BLaER1 treated with 17β-estradiol and CSF1 and Interleukin-3, amounts not matched to agents 10 nM and 100 nM (cell line): ENCODE results near the gene PHACTR4.
"Not testable (repeated sequence)": the region's sequence is repeated elsewhere in the genome, so short reads cannot be mapped to it uniquely, and the experiment has no call there.

Experiments
- H3K27ac ChIP-seq, 11 experiments: shearing (Covaris generic); formaldehyde crosslinking; 2 replicates each; pipeline ENCODE4 v1.8.1; 2022
- H3K27me3 ChIP-seq, 11 experiments: shearing (Covaris generic); formaldehyde crosslinking; 2 replicates each; pipeline ENCODE4 v1.8.1; 2022
- H3K36me3 ChIP-seq, 11 experiments: shearing (Covaris generic); formaldehyde crosslinking; 2 replicates each; pipeline ENCODE4 v1.8.1; 2022
- H3K4me1 ChIP-seq, 10 experiments: shearing (Covaris generic); formaldehyde crosslinking; 2 replicates each; pipeline ENCODE4 v1.8.1; 2022
- H3K4me2 ChIP-seq, 11 experiments: shearing (Covaris generic); formaldehyde crosslinking; 2 replicates each; pipeline ENCODE4 v1.8.1; 2022
- H3K4me3 ChIP-seq, 10 experiments: shearing (Covaris generic); formaldehyde crosslinking; 2 replicates each; pipeline ENCODE4 v1.8.1; 2022
- H3K9ac ChIP-seq, 11 experiments: shearing (Covaris generic); formaldehyde crosslinking; 2 replicates each; pipeline ENCODE4 v1.8.1; 2022
- H3K9me3 ChIP-seq, 11 experiments: shearing (Covaris generic); formaldehyde crosslinking; replicated peaks in 1 of 11; 2 replicates each; pipeline ENCODE4 v1.8.1; 2022
- H4K20me1 ChIP-seq, 11 experiments: shearing (Covaris generic); formaldehyde crosslinking; 2 replicates each; pipeline ENCODE4 v1.8.1; 2022
- Cebpa-rat ChIP-seq, 11 experiments: shearing (Covaris generic); IDR thresholded peaks; 2 replicates each; pipeline ENCODE4 v1.8.1; 2022

PHACTR4 gene

DNA sequence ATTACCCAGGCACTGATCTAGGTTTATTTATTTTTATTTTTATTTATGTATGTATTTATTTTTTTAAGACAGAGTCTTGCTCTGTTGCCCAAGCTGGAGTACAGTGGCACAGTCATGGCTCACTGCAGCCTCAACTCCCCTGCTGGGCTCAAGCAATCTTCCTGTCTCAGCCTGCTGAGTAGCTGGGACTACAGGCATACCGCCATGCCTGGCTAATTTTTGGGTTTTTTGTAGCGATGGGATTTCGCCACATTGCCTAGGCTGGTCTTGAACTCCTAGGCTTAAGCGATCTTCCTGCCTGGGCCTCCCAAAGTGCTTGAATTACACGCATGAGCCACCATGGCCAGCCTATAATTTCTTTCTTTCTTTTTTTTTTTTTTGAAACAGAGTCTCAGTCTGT is 9.4 kb downstream of the PHACTR4 start:
- Histone ChIP-seq H3K27me3 (no peaks in the 10 kb centered on the region), H4K20me1 (peaks cover 0 to 48% (median 10%) of the 10 kb centered on the region in 11 experiments; a peak in 12 of 22 replicates), H3K9ac (peak overlapping the region in 10 of 11 experiments; percentile 42 to 63 (median 52); a peak in 19 of 22 replicates), H3K27ac (peak overlapping the region; percentile 52 to 71 (median 65)), H3K4me2 (peak overlapping the region; percentile 37 to 95 (median 78)), H3K9me3 (peaks cover 11 to 29% (median 21%) of the 10 kb centered on the region in 11 experiments), H3K4me1 (peaks cover 21 to 44% (median 35%) of the 10 kb centered on the region in 10 experiments), H3K36me3 (peaks cover 0 to 57% (median 39%) of the 10 kb centered on the region in 11 experiments; a peak in 19 of 22 replicates), H3K4me3 (peak overlapping the region in 4 of 10 experiments; percentile 1 to 32 (median 24); a peak in 6 of 20 replicates)
- peak in 3 of 11 experiments; percentile 56 to 88 (median 71); a peak in 6 of 22 replicates for TF ChIP-seq Cebpa-rat (IDR thresholded peaks at IDR 0.05)

DNA sequence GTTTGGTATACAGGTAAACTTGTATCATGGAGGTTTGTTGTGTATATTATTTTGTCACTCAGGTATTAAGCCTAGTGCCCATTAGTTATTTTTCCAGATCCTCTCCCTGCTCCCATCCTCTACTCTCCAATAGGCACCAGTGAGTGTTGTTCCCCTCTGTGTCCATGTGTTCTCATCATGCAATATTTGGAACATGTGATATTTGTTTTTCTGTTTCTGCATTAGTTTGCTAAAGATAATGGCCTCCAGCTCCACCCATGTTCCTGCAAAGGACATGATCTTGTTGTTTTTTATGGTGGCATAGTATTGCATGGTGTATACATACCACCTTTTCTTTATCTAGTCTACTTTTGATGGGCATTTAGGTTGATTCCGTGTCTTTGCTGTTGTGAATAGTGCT is 10.9 kb downstream of the PHACTR4 start:
- Histone ChIP-seq H3K9ac (no peak overlapping the region), H3K4me3 (no peak overlapping the region), H3K9me3 (peaks cover 19 to 36% (median 28%) of the 10 kb centered on the region in 11 experiments), H3K27ac (no peak overlapping the region), H3K36me3 (peaks cover 0 to 60% (median 48%) of the 10 kb centered on the region in 11 experiments; a peak in 21 of 22 replicates), H3K4me2 (no peak overlapping the region), H3K4me1 (peaks cover 15 to 32% (median 25%) of the 10 kb centered on the region in 10 experiments), H3K27me3 (no peaks in the 10 kb centered on the region), H4K20me1 (peaks cover 0 to 62% (median 12%) of the 10 kb centered on the region in 11 experiments; a peak in 12 of 22 replicates)
- no peak for TF ChIP-seq Cebpa-rat (IDR thresholded peaks at IDR 0.05)

DNA sequence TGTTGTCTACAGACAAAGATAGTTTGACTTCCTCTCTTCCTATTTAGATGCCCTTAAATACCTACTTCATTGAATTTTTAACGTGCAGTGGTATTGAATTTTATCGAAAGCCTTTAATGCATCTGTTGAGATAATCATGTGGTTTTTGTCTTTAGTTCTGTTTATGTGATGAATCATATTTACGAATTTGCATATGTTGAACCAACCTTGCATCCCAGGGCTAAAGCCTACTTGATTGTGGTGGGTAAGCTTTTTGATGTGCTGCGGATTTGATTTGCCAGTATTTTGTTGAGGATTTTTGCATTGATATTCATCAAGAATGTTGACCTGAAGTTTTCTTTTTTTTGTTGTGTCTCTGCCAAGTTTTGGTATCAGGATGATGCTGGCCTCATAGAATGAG is 14.2 kb downstream of the PHACTR4 start:
- H3K9me3 ChIP-seq = peaks cover 19 to 45% (median 33%) of the 10 kb centered on the region in 11 experiments
- H3K9ac ChIP-seq, H3K27ac ChIP-seq, H3K4me2 ChIP-seq, H3K27me3 ChIP-seq, H3K4me3 ChIP-seq: not testable (repeated sequence)
- peaks cover 6 to 13% (median 7%) of the 10 kb centered on the region in 10 experiments for H3K4me1 ChIP-seq
- peaks cover 0 to 73% (median 23%) of the 10 kb centered on the region in 11 experiments; a peak in 14 of 22 replicates for H4K20me1 ChIP-seq
- H3K36me3 ChIP-seq = peaks cover 3 to 71% (median 59%) of the 10 kb centered on the region in 11 experiments; a peak in 21 of 22 replicates

DNA sequence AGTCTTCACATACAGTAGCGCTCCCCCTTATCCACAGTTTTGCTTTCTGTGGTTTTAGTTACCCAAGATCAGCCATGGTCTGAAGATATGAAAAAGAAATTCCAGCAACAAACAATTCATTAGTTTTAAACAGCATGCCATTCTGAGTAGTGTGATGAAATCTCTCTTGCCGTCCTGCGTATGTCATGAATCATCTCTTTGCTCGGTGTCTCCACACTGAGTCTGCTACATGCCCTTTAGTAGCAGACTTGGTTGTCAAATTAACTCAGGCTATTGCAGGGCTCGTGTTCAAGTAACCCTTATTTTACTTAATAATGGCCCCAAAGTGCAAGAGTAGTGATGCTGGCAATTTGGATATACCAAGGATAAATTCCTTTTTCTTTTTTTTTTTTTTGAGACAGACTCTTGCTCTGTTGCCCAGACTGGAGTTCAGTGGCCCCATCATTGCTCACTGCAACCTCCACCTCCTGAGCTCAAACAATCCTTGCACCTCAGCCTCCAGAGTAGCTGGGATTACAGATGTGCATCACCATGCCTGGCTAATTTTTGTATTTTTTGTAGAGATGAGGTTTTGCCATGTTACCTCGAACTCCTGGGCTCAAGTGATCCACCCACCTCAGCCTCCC is 22.6 kb downstream of the PHACTR4 start:
- H3K27ac ChIP-seq = no peak overlapping the region
- H4K20me1 ChIP-seq = peaks cover 0 to 84% (median 29%) of the 10 kb centered on the region in 11 experiments; a peak in 12 of 22 replicates
- peak overlapping the region in 4 of 11 experiments; percentile 7 to 41 (median 8); a peak in 3 of 22 replicates for H3K4me2 ChIP-seq

DNA sequence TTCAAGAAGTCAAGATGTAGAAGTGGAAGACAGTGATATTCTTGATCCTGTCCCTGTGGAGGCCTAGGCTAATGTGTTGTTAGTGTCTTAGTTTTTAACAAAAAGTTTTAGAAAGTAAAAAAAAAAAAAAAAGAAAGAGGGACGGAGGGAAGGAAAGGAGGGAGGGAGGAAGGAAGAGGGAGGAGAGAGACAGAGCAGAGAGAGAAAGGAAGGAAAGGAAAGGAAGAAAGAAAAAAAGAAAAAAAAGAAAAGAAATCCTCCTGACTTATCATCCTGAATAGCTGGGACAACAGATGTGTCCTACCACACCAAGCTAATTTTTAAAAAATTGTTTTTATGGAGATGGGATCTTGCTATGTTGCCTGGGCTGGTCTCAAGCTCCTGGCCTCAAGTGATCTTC is 24.6 kb downstream of the PHACTR4 start:
- H3K9me3 ChIP-seq = 0 out of 22 replicates have a peak, but pooled peaks cover 0 to 4% (median 0%) of the 10 kb centered on the region in 11 experiments
- peaks cover 6 to 34% (median 18%) of the 10 kb centered on the region in 10 experiments for H3K4me1 ChIP-seq
- no peak overlapping the region for H3K4me3 ChIP-seq
- peaks cover 0 to 92% (median 22%) of the 10 kb centered on the region in 11 experiments; a peak in 12 of 22 replicates for H4K20me1 ChIP-seq
- H3K27me3 ChIP-seq = no peaks in the 10 kb centered on the region
- H3K4me2 ChIP-seq = peak overlapping the region in 7 of 11 experiments; percentile 0 to 28 (median 6); a peak in 3 of 22 replicates
- H3K9ac ChIP-seq = no peak overlapping the region
- TF ChIP-seq Cebpa-rat (IDR thresholded peaks at IDR 0.05) = no peak
- H3K27ac ChIP-seq = no peak overlapping the region
- peaks cover 11 to 70% (median 41%) of the 10 kb centered on the region in 11 experiments for H3K36me3 ChIP-seq

More for the DNA sequence above, 22.6 kb downstream of the PHACTR4 start:
- peaks cover 6 to 34% (median 18%) of the 10 kb centered on the region in 10 experiments for H3K4me1 ChIP-seq
- no peak for TF ChIP-seq Cebpa-rat (IDR thresholded peaks at IDR 0.05)
- no peak overlapping the region for H3K4me3 ChIP-seq
- peaks cover 3 to 64% (median 31%) of the 10 kb centered on the region in 11 experiments; a peak in 17 of 22 replicates for H3K36me3 ChIP-seq
- H3K27me3 ChIP-seq = no peaks in the 10 kb centered on the region
- no peak overlapping the region for H3K9ac ChIP-seq
- H3K9me3 ChIP-seq = peaks cover 0 to 14% (median 0%) of the 10 kb centered on the region in 11 experiments; a peak in 4 of 22 replicates

DNA sequence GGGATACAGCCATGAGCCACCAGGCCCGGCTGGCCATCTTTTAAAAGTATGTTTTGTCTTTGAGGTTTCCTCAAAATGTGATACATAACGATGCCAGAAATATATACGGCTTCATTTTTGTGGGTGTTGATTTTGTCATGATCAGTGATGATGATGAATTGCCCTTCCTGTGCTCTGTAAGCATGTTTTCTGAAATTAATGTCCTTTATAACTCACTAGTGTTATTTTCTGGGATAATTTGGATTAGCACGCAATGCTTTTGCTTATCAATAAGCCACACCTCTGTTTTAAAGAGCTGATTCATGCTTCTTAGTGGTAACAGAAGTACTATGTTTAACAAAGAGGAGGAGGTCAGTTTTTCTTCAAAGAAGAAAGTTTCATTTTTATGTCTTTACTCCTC is 25.6 kb downstream of the PHACTR4 start:
- no peak overlapping the region for H3K4me3 ChIP-seq
- TF ChIP-seq Cebpa-rat (IDR thresholded peaks at IDR 0.05) = no peak
- peak overlapping the region in 2 of 11 experiments; percentile 21 to 34; a peak in 2 of 22 replicates for H3K4me2 ChIP-seq
- H3K9ac ChIP-seq = no peak overlapping the region
- peaks cover 0 to 92% (median 24%) of the 10 kb centered on the region in 11 experiments; a peak in 12 of 22 replicates for H4K20me1 ChIP-seq
- peak overlapping the region in 1 of 11 experiments; percentile 25; a peak in 1 of 22 replicates for H3K27ac ChIP-seq
- H3K4me1 ChIP-seq = peaks cover 6 to 34% (median 18%) of the 10 kb centered on the region in 10 experiments
- no peaks in the 10 kb centered on the region for H3K9me3 ChIP-seq
- peaks cover 11 to 61% (median 34%) of the 10 kb centered on the region in 11 experiments; a peak in 20 of 22 replicates for H3K36me3 ChIP-seq
- H3K27me3 ChIP-seq = no peaks in the 10 kb centered on the region

DNA sequence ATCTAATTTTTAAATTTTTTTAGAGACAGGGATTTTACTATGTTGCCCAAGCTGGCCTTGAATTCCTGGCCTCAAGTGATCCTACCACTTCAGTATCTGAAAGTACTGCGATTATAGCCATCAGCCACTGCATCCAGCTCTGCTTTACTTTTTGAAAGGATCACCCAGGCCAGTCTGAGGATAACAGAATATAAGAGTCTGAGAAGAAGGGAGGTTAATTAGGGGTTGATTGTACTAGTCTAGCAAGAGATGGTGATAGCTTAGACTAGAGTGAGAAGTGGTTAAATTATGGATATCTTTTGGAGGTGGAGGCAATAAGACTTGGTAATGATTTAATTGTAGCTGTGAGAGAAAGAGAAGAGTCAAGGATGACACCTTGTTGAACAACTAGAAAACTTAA is 32.2 kb downstream of the PHACTR4 start:
- H4K20me1 ChIP-seq = peaks cover 6 to 92% (median 36%) of the 10 kb centered on the region in 11 experiments; a peak in 15 of 22 replicates
- H3K9me3 ChIP-seq = no peaks in the 10 kb centered on the region
- no peak for TF ChIP-seq Cebpa-rat (IDR thresholded peaks at IDR 0.05)
- no peak overlapping the region for H3K4me3 ChIP-seq
- no peaks in the 10 kb centered on the region for H3K27me3 ChIP-seq
- no peak overlapping the region for H3K27ac ChIP-seq
- no peak overlapping the region for H3K9ac ChIP-seq
- H3K36me3 ChIP-seq = peaks cover 10 to 26% (median 19%) of the 10 kb centered on the region in 11 experiments; a peak in 19 of 22 replicates
- H3K4me2 ChIP-seq = no peak overlapping the region
- peaks cover 0 to 11% (median 6%) of the 10 kb centered on the region in 10 experiments; a peak in 11 of 20 replicates for H3K4me1 ChIP-seq

DNA sequence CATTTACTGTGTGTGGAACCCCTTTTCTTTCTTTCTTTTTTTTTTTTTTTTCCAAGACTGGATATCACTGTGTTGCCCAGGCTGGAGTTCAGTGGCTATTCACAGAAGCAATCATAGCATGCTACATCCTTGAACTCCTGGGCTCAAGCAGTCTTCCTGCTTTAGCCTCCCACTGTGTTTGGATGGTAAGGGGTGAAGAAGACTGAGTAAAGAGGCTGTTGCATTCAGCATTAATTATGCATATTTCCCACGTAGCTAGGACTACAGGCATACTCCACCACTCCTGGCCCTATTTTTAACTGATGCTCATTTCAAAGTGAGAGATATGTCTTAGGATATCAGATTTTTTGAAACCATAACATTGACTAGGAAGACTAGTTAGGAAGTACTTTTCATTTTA is 39.5 kb downstream of the PHACTR4 start:
- Histone ChIP-seq H4K20me1 (peaks cover 0 to 46% (median 19%) of the 10 kb centered on the region in 11 experiments; a peak in 14 of 22 replicates), H3K27me3 (no peaks in the 10 kb centered on the region), H3K9ac (peak overlapping the region in 1 of 11 experiments; percentile 12; a peak in 1 of 22 replicates), H3K36me3 (peaks cover 4 to 44% (median 24%) of the 10 kb centered on the region in 11 experiments; a peak in 17 of 22 replicates), H3K27ac (no peak overlapping the region), H3K4me2 (no peak overlapping the region), H3K9me3 (no peaks in the 10 kb centered on the region), H3K4me3 (no peak overlapping the region), H3K4me1 (peaks cover 4 to 28% (median 12%) of the 10 kb centered on the region in 10 experiments; a peak in 16 of 20 replicates)
- no peak for TF ChIP-seq Cebpa-rat (IDR thresholded peaks at IDR 0.05)

DNA sequence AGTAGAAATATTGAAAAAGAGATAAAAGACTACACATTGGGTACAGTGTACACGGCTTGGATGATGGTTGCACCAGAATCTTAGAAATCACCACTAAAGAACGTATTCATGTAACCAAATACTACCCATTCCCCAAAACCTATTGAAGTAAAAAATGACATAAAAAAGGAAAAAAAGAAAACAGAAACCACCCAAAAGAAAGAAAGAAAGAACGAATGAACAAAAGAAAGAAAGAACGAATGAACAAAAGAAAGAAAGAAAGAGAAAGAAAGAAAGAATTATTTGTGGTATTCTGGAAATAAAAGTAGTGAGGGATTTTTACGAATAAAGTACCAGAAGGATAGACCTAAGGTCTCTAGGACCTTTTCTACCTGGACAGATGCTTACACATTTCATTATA is 42.1 kb downstream of the PHACTR4 start:
- Histone ChIP-seq H3K27me3 (no peaks in the 10 kb centered on the region), H3K9ac (no peak overlapping the region), H3K4me1 (peaks cover 13 to 43% (median 33%) of the 10 kb centered on the region in 10 experiments), H3K4me2 (no peak overlapping the region), H3K36me3 (peaks cover 4 to 49% (median 24%) of the 10 kb centered on the region in 11 experiments; a peak in 17 of 22 replicates), H3K4me3 (no peak overlapping the region), H3K27ac (no peak overlapping the region), H3K9me3 (no peaks in the 10 kb centered on the region), H4K20me1 (peaks cover 0 to 24% (median 4%) of the 10 kb centered on the region in 11 experiments; a peak in 8 of 22 replicates)
- TF ChIP-seq Cebpa-rat (IDR thresholded peaks at IDR 0.05) = no peak
